ENCODE measurements around the gene TMED4. TPM values are rescaled to one million over a fixed set of nuclear protein-coding genes. Genes with fewer than 3 reads are reported as not detected.

TMED4 gene
- total RNA-seq, 1 experiment from 2014 or later = 62.4 TPM

- Histone ChIP-seq H3K79me1 (ENCODE audit: insufficient read depth, low read depth, low read length, poor library complexity, severe bottlenecking) (no peaks in the 10 kb centered on the region), H3K9me3 (ENCODE audit: control insufficient read depth, low read depth, low read length) (no peaks in the 10 kb centered on the region), H3K23ac (ENCODE audit: insufficient read length, low read depth, low read length) (no peak overlapping the region), H2BK120ac (ENCODE audit: low read depth, low read length, poor library complexity, severe bottlenecking) (no peak overlapping the region), H2BK15ac (ENCODE audit: low read depth, low read length) (no peak overlapping the region), H3K27ac (ENCODE audit: insufficient read length, low read depth, low read length) (no peak overlapping the region), H4K91ac (ENCODE audit: insufficient read length, low read depth, low read length) (no peak overlapping the region), H3T11ph (ENCODE audit: low read length) (no peak overlapping the region), H2BK20ac (ENCODE audit: low read depth, low read length, poor library complexity, severe bottlenecking) (no peak overlapping the region), H3K9ac (ENCODE audit: extremely low read depth, insufficient read length, low read length) (no peak overlapping the region), H2AK5ac (ENCODE audit: insufficient read length, low read length) (no peak overlapping the region), H2AFZ (ENCODE audit: low read length) (no peak overlapping the region), H2BK12ac (ENCODE audit: insufficient read length, low read depth, low read length) (no peak overlapping the region), H4K8ac (replicated peaks; ENCODE audit: insufficient read length, low read depth, low read length) (no peak overlapping the region), H3K27me3 (ENCODE audit: insufficient read depth, low read length) (no peaks in the 10 kb centered on the region), H3K56ac (ENCODE audit: insufficient read length, low read depth, low read length) (no peak overlapping the region), H3K23me2 (ENCODE audit: insufficient read length, low read depth, low read length, poor library complexity, severe bottlenecking) (no peaks in the 10 kb centered on the region), H3K14ac (ENCODE audit: insufficient read depth, low read length) (no peak overlapping the region), H3K18ac (ENCODE audit: insufficient read length, low read depth, low read length) (no peak overlapping the region), H3K79me2 (ENCODE audit: insufficient read depth, low read length) (no peaks in the 10 kb centered on the region), H4K20me1 (ENCODE audit: control insufficient read depth, insufficient read depth, insufficient read length) (no peaks in the 10 kb centered on the region), H2BK5ac (ENCODE audit: insufficient read length, low read length) (no peak overlapping the region), H3K4me2 (ENCODE audit: insufficient read depth, insufficient read length, low read length) (no peak overlapping the region), H3K4me1 (ENCODE audit: insufficient read depth, low read length) (no peaks in the 10 kb centered on the region), H4K5ac (ENCODE audit: insufficient read length, low read depth, low read length) (no peak overlapping the region), H3K4ac (ENCODE audit: low read depth, low read length) (no peak overlapping the region)
- H3K4me1 Mint-ChIP-seq = peaks cover 3 to 4% of the 10 kb centered on the region in 2 experiments; a peak in 1 of 4 replicates
- no peaks in the 10 kb centered on the region; the same call in 1 of the 2 replicates for H3K27me3 Mint-ChIP-seq (ENCODE audit: low read depth)
- TF ChIP-seq CTCF (conservative IDR thresholded peaks at IDR 0.05) = no peak
- H3K4me3 Mint-ChIP-seq = no peak overlapping the region
- no peaks in the 10 kb centered on the region for H3K36me3 Mint-ChIP-seq (ENCODE audit: insufficient read depth in 1 of 3, low read depth in 3 of 3)
- no peak overlapping the region for H3K27ac Mint-ChIP-seq
- no peaks in the 10 kb centered on the region for H3K9me3 Mint-ChIP-seq
- DNase-seq = no peak
- no CpG with 5 or more reads among the region's 3 CpGs for WGBS (ENCODE audit: extremely low coverage, insufficient read length, low lambda C conversion rate)
These were observed 32.6 kb downstream of the TMED4 start for GRCh38 chr7:44549457-44549856.
